Measurements from ENCODE around the gene ZSWIM1. TPM values are rescaled to one million over a fixed set of nuclear protein-coding genes. Genes with fewer than 3 reads are reported as not detected.

Gene ZSWIM1
- total RNA-seq, 1 donor from 2014 or later: 9.6 TPM

GRCh38 chr20:45892049-45892825 lies 11.2 kb downstream of the ZSWIM1 start:
- TF ChIP-seq, protein P1, sequence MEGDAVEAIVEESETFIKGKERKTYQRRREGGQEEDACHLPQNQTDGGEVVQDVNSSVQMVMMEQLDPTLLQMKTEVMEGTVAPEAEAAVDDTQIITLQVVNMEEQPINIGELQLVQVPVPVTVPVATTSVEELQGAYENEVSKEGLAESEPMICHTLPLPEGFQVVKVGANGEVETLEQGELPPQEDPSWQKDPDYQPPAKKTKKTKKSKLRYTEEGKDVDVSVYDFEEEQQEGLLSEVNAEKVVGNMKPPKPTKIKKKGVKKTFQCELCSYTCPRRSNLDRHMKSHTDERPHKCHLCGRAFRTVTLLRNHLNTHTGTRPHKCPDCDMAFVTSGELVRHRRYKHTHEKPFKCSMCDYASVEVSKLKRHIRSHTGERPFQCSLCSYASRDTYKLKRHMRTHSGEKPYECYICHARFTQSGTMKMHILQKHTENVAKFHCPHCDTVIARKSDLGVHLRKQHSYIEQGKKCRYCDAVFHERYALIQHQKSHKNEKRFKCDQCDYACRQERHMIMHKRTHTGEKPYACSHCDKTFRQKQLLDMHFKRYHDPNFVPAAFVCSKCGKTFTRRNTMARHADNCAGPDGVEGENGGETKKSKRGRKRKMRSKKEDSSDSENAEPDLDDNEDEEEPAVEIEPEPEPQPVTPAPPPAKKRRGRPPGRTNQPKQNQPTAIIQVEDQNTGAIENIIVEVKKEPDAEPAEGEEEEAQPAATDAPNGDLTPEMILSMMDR (IDR thresholded peaks at IDR 0.05): peak; percentile 19
- Histone ChIP-seq H3K9me3 (no peaks in the 10 kb centered on the region), H3K27me3 (no peaks in the 10 kb centered on the region), H3K4me3 (peak overlapping the region; percentile 80), H3K36me3 (peaks cover 35% of the 10 kb centered on the region), H3K27ac (no peak overlapping the region), H3K4me1 (peaks cover 8% of the 10 kb centered on the region)
- peak; percentile 19 for ATAC-seq
- intact Hi-C loops (cut with DNase I): no loop called here
- DNase-seq: no peak

DNA sequence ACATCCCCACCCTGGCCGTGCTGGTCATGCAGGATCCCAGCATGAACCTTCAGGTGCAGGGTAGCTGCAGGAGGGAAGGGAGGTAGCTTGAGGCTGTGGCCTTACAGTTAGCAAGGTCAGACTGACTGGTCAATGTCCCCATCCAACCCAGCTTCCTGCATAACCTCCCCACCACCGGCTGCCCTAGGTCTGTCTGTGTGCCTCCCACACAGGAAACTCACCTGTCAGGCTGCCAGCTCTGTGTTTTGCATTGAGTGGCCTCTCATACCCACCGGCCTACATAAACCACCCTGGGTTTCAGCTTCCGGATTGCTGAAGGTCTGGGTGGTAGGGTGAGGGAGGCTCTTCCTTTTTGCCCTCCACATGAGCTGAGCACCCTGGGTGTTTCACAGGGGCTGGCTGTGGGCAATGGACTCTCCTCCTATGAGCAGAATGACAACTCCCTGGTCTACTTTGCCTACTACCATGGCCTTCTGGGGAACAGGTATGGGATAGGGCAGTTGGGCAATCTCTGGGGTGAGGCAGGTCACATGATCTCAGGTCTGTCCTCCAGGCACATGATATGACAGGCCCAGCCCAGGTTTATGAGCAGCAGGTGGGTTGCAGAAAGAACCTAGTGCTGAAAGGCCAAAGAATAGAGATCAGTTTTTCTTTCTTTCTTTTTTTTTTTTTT lies 11.9 kb downstream of the ZSWIM1 start:
- no peak overlapping the region for H3K27ac ChIP-seq
- intact Hi-C loops (cut with DNase I): no loop called here
- H3K4me3 ChIP-seq: no peak overlapping the region
- no peak for DNase-seq
- peaks cover 8% of the 10 kb centered on the region for H3K4me1 ChIP-seq
- peaks cover 42% of the 10 kb centered on the region for H3K36me3 ChIP-seq
- TF ChIP-seq, protein P1 (IDR thresholded peaks at IDR 0.05): no peak
- ATAC-seq: no peak
- H3K27me3 ChIP-seq: no peaks in the 10 kb centered on the region
- no peaks in the 10 kb centered on the region for H3K9me3 ChIP-seq

DNA sequence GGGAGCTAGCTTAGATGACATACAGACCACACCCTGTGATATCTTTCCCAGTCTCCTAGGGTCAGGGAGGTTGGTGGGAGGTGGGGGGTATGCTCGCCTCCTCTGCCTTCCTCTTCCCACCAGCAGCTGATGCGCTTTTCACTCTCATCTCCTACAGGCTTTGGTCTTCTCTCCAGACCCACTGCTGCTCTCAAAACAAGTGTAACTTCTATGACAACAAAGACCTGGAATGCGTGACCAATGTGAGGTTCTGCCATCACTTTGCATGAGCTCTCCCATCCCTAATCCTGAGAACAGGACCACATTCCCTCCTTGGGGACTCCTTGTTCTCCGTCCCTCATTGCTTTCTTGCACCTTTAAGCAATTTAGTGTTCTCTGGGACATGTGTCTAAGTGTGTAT lies 12.8 kb downstream of the ZSWIM1 start:
- no peak overlapping the region for H3K27ac ChIP-seq
- TF ChIP-seq, protein P1 (IDR thresholded peaks at IDR 0.05): no peak
- no peaks in the 10 kb centered on the region for H3K9me3 ChIP-seq
- intact Hi-C loops (cut with DNase I): no loop called here
- no peaks in the 10 kb centered on the region for H3K27me3 ChIP-seq
- no peak for ATAC-seq
- no peak for DNase-seq
- H3K36me3 ChIP-seq: peaks cover 48% of the 10 kb centered on the region
- no peak overlapping the region for H3K4me3 ChIP-seq
- H3K4me1 ChIP-seq: peaks cover 8% of the 10 kb centered on the region

- Histone ChIP-seq H3K27me3 (no peaks in the 10 kb centered on the region), H3K27ac (no peak overlapping the region), H3K36me3 (peaks cover 55% of the 10 kb centered on the region), H3K4me1 (peaks cover 8% of the 10 kb centered on the region), H3K4me3 (no peak overlapping the region), H3K9me3 (no peaks in the 10 kb centered on the region)
- ATAC-seq (no peak), DNase-seq (no peak)
- intact Hi-C loops (cut with DNase I): no loop called here
- TF ChIP-seq, protein P1 (IDR thresholded peaks at IDR 0.05): no peak
Measured at GRCh38 chr20:45894797-45895196, 13.8 kb downstream of the ZSWIM1 start.

DNA sequence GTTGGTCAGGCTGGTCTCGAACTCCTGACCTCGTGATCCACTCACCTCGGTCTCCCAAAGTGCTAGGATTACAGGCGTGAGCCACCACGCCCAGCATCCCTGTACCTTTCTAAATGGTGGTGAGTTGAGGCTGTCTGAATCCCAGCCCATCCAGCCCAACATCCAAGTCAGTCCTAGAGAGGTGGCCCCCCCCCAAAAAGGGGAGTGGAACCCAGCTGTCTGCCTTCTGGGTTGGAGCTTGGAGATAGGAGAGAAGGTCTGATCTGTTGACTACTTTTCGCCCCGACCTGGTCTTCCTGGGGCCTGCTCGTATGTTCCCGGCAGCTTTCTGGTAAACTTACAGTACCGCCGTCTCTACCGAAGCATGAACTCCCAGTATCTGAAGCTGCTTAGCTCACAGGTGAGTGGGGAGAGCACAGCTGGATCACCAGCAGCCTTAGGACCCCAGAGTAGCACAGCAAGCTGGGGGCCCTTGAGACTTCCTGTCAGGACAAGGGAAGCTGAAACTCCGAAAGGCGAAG lies 15.7 kb downstream of the ZSWIM1 start:
- TF ChIP-seq, protein P1 (IDR thresholded peaks at IDR 0.05): no peak
- no peak overlapping the region for H3K27ac ChIP-seq
- intact Hi-C loops (cut with DNase I): no loop called here
- H3K27me3 ChIP-seq: no peaks in the 10 kb centered on the region
- H3K9me3 ChIP-seq: no peaks in the 10 kb centered on the region
- no peak for ATAC-seq
- peaks cover 67% of the 10 kb centered on the region for H3K36me3 ChIP-seq
- no peak overlapping the region for H3K4me3 ChIP-seq
- H3K4me1 ChIP-seq: peaks cover 7% of the 10 kb centered on the region
- DNase-seq: no peak
